SK-N-SH (cell line): Measurements from ENCODE around the gene PFKM. TPM values are rescaled to one million over a fixed set of nuclear protein-coding genes. Genes with fewer than 3 reads are reported as not detected.

Source experiments
- CTCF ChIA-PET: fragments of 300-600, 350-600 bp; formaldehyde crosslinking; extraction: SDS; loops from one replicate; lab custom pipeline; 2021; lab: Yijun Ruan, JAX
- POLR2A ChIA-PET: fragments of 350-600 bp; sonication (Branson Sonifier 250); formaldehyde crosslinking; extraction: SDS; loops from one replicate; lab custom pipeline; 2020; ENCODE audit warnings: antibody characterized with exemption, inconsistent platforms; lab: Yijun Ruan, JAX
- DNase-seq: peaks from one replicate; pipeline ENCODE4 v3.0.0; 2012
- H2AFZ ChIP-seq: fragments of 200-600 bp; sonication (generic); 2 replicates; pipeline ENCODE4 v1.8.1; 2016; ENCODE audit warnings: antibody characterized with exemption, mild to moderate bottlenecking, low read depth
- H3F3A ChIP-seq: fragments of 200-600 bp; sonication (generic); replicated peaks from 2 replicates; pipeline ENCODE3; 2016; ENCODE audit warnings: antibody characterized with exemption, mild to moderate bottlenecking; ENCODE audit not compliant: insufficient read depth
- H3K27ac ChIP-seq, 2 experiments: fragments of 200-500 bp in 1 of 2; fragments of 200-600 bp in 1 of 2; sonication (Bioruptor generic) in 1 of 2; sonication (generic), shearing (Covaris generic) in 1 of 2; 2 replicates each; pipeline versions ENCODE4 v1.5.1 to v1.6.1; 2014 to 2016; ENCODE audit warnings: low read depth in 2 of 2, inconsistent platforms in 1 of 2, low read length in 1 of 2, mild to moderate bottlenecking in 1 of 2, mixed read lengths in 1 of 2
- H3K27me3 ChIP-seq: fragments of 200-600 bp; sonication (generic), shearing (Covaris generic); 2 replicates; pipeline ENCODE4 v1.6.1; 2016; ENCODE audit warnings: mixed run types; ENCODE audit not compliant: insufficient read depth
- H3K36me3 ChIP-seq, 2 experiments: fragments of 200-500 bp in 1 of 2; fragments of 200-600 bp in 1 of 2; sonication (Bioruptor generic) in 1 of 2; sonication (generic) in 1 of 2; replicated peaks in 1 of 2; 2 replicates each; pipeline versions ENCODE3 to v1.5.1; 2014 to 2016; ENCODE audit warnings: low read length in 1 of 2, mild to moderate bottlenecking in 1 of 2; ENCODE audit not compliant: insufficient read depth in 2 of 2, control insufficient read depth in 1 of 2
- H3K4me1 ChIP-seq, 2 experiments: fragments of 200-500 bp in 1 of 2; fragments of 200-600 bp in 1 of 2; sonication (Bioruptor generic) in 1 of 2; sonication (generic), shearing (Covaris generic) in 1 of 2; 2 replicates each; pipeline versions ENCODE4 v1.5.1 to v1.6.1; 2014 to 2016; ENCODE audit warnings: low read depth in 1 of 2, low read length in 1 of 2, mixed run types in 1 of 2; ENCODE audit not compliant: insufficient read depth in 2 of 2, control insufficient read depth in 1 of 2
- H3K4me2 ChIP-seq: fragments of 200-600 bp; sonication (generic), shearing (Covaris generic); 2 replicates; pipeline ENCODE4 v1.6.1; 2017; ENCODE audit warnings: mixed run types
- H3K4me3 ChIP-seq, 2 experiments: fragments of 200-500 bp in 1 of 2; fragments of 200-600 bp in 1 of 2; sonication (Bioruptor generic) in 1 of 2; sonication (generic), shearing (Covaris generic) in 1 of 2; 2 replicates each; pipeline versions ENCODE4 v1.5.1 to v1.8.1; 2014 to 2016; ENCODE audit warnings: low read depth in 2 of 2, inconsistent platforms in 1 of 2, low read length in 1 of 2, mild to moderate bottlenecking in 1 of 2, mixed read lengths in 1 of 2, moderate library complexity in 1 of 2
- H3K79me2 ChIP-seq: fragments of 200-600 bp; sonication (generic); 2 replicates; pipeline ENCODE4 v1.8.1; 2017; ENCODE audit warnings: mild to moderate bottlenecking; ENCODE audit not compliant: insufficient read depth
- H3K9ac ChIP-seq: fragments of 200-600 bp; sonication (generic); 2 replicates; pipeline ENCODE4 v1.6.1; 2017; ENCODE audit warnings: mixed run types
- H3K9me2 ChIP-seq: fragments of 200-600 bp; sonication (generic); 2 replicates; pipeline ENCODE4 v1.6.1; 2017; ENCODE audit warnings: mixed run types
- H3K9me3 ChIP-seq: fragments of 200-600 bp; sonication (generic); 2 replicates; pipeline ENCODE4 v1.6.1; 2017; ENCODE audit warnings: mixed run types, mild to moderate bottlenecking, moderate library complexity
- H4K20me1 ChIP-seq: fragments of 200-600 bp; sonication (generic); 2 replicates; pipeline ENCODE4 v1.6.1; 2017; ENCODE audit warnings: mild to moderate bottlenecking, mixed run types; ENCODE audit not compliant: insufficient read depth
- CTCF ChIP-seq: fragments of 200-600 bp; sonication (generic); IDR thresholded peaks from 2 replicates; pipeline ENCODE4 v1.6.1; 2017; ENCODE audit warnings: antibody characterized with exemption, mild to moderate bottlenecking, moderate library complexity
- ELF1 ChIP-seq: IDR thresholded peaks from 2 replicates; pipeline ENCODE4 v1.4.0; 2012
- EP300 ChIP-seq, 2 experiments: IDR thresholded peaks; 2 replicates each; pipeline versions ENCODE4 v1.4.0 to v1.6.1; 2012; ENCODE audit warnings: borderline replicate concordance in 1 of 2, low read depth in 1 of 2, low read length in 1 of 2
- EZH2phosphoT487 ChIP-seq: fragments of 200-600 bp; sonication (generic); IDR thresholded peaks from 2 replicates; pipeline ENCODE4 v1.6.1; 2017; ENCODE audit warnings: low read depth, mixed run types, mild to moderate bottlenecking, antibody characterized with exemption, moderate library complexity, borderline replicate concordance
- FOSL2 ChIP-seq: IDR thresholded peaks from 2 replicates; pipeline ENCODE4 v1.4.0; 2012; ENCODE audit warnings: low read depth, mild to moderate bottlenecking, moderate library complexity, borderline replicate concordance
- FOXM1 ChIP-seq: IDR thresholded peaks from 2 replicates; pipeline ENCODE4 v1.4.0; 2012; ENCODE audit warnings: low read depth, mild to moderate bottlenecking
- GABPA ChIP-seq: IDR thresholded peaks from 2 replicates; pipeline ENCODE4 v1.4.0; 2012; ENCODE audit warnings: low read depth, mild to moderate bottlenecking
- GATA2 ChIP-seq: sonication (generic); formaldehyde crosslinking; IDR thresholded peaks from 2 replicates; pipeline ENCODE4 v1.5.0; 2020; ENCODE audit warnings: mild to moderate bottlenecking, missing genetic modification reagents
- JUND ChIP-seq: IDR thresholded peaks from 2 replicates; pipeline ENCODE4 v1.4.0; 2012
- MAX ChIP-seq: IDR thresholded peaks from 2 replicates; pipeline ENCODE4 v1.4.0; 2012; ENCODE audit warnings: low read depth
- MEF2A ChIP-seq: IDR thresholded peaks from 2 replicates; pipeline ENCODE4 v1.4.0; 2012; ENCODE audit warnings: low read depth, borderline replicate concordance
- MXI1 ChIP-seq: IDR thresholded peaks from 2 replicates; pipeline ENCODE4 v1.6.1; 2012; ENCODE audit warnings: mild to moderate bottlenecking, low read depth, low read length, improper control_type of control experiment
- NFIC ChIP-seq: IDR thresholded peaks from 2 replicates; pipeline ENCODE4 v1.4.0; 2012; ENCODE audit warnings: borderline replicate concordance
- RCOR1 ChIP-seq: fragments of 150-350 bp; IDR thresholded peaks from 2 replicates; pipeline ENCODE4 v1.6.1; 2017; ENCODE audit warnings: antibody characterized with exemption, low read length
- REST ChIP-seq: IDR thresholded peaks from 2 replicates; pipeline ENCODE4 v1.6.1; 2012; ENCODE audit warnings: mild to moderate bottlenecking, low read depth, low read length, moderate library complexity
- RXRA ChIP-seq: IDR thresholded peaks from 2 replicates; pipeline ENCODE4 v1.4.0; 2012; ENCODE audit warnings: low read depth, mild to moderate bottlenecking, borderline replicate concordance
- SMC3 ChIP-seq: IDR thresholded peaks from 2 replicates; pipeline ENCODE4 v1.6.1; 2012; ENCODE audit warnings: low read depth, low read length, improper control_type of control experiment
- TCF12 ChIP-seq: IDR thresholded peaks from 2 replicates; pipeline ENCODE4 v1.4.0; 2012
- USF2 ChIP-seq: fragments of 150-350 bp; IDR thresholded peaks from 2 replicates; pipeline ENCODE4 v1.6.1; 2017; ENCODE audit warnings: antibody characterized with exemption, low read length, low read depth, borderline replicate concordance
- ZBTB33 ChIP-seq: IDR thresholded peaks from 2 replicates; pipeline ENCODE4 v1.4.0; 2012; ENCODE audit warnings: low read depth, borderline replicate concordance
- WGBS: methylation state at CpG from one replicate; pipeline ENCODE4 v1.1.6; 2017; ENCODE audit warnings: low lambda C conversion rate; 5-methylcytosine and 5-hydroxymethylcytosine counted together
- polyA plus RNA-seq, 3 experiments: library from polyadenylated mRNA; depleted of rRNA; stranded (reverse); fragments of >200 nt; gene quantifications; 2 replicates each; pipeline ENCODE4 v1.2.3, GENCODE V29; 2012

PFKM gene
- polyA plus RNA-seq, 1 of the 3 experiments (the other 2 are of a cell fraction) = 85.0 TPM

- no peak overlapping the region for H3K27ac ChIP-seq
- no peaks in the 10 kb centered on the region for H3K9me2 ChIP-seq
- no peaks in the 10 kb centered on the region for H3K79me2 ChIP-seq
- no peak overlapping the region for H3K9ac ChIP-seq
- H3K9me3 ChIP-seq = 0 out of 2 replicates have a peak, but pooled peaks cover 6% of the 10 kb centered on the region
- CTCF ChIA-PET = interaction anchor here (0.8 to 1.5 kb wide), 3 partner anchors 16 to 537 kb away, joined by 3 to 4 read pairs (median 4); no protein-coding TSS in a partner anchor
- 89% methylated on average over 3 of the region's 3 CpGs for WGBS
- no peak overlapping the region for H3K4me3 ChIP-seq
- H4K20me1 ChIP-seq = no peaks in the 10 kb centered on the region
- H3K36me3 ChIP-seq = peaks cover 44 to 54% of the 10 kb centered on the region in 2 experiments
- no peaks in the 10 kb centered on the region for H3F3A ChIP-seq
- TF ChIP-seq FOXM1 = no peak
- TF ChIP-seq ELF1 = no peak
- no peak for TF ChIP-seq GATA2 (CRISPR knock-in tag)
- no peak for TF ChIP-seq FOSL2
- no peak for TF ChIP-seq RXRA
- TF ChIP-seq CTCF = no peak
- no peak for TF ChIP-seq JUND
- no peak for TF ChIP-seq TCF12
- no peak for TF ChIP-seq EZH2phosphoT487
- no peak for TF ChIP-seq MXI1
- no peak for TF ChIP-seq MAX
- no peak for TF ChIP-seq REST
- no peak for TF ChIP-seq NFIC
- TF ChIP-seq MEF2A = no peak
- no peak for TF ChIP-seq RCOR1
- no peak for TF ChIP-seq GABPA
- no peak for TF ChIP-seq EP300 (IDR thresholded peaks at IDR 0.05; ENCODE audit: borderline replicate concordance in 1 of 2, low read depth in 1 of 2, low read length in 1 of 2)
- TF ChIP-seq ZBTB33 = no peak
- TF ChIP-seq USF2 = no peak
- TF ChIP-seq SMC3 = no peak
- DNase-seq = no peak
- no peak overlapping the region for H3K4me2 ChIP-seq
- no peak overlapping the region for H2AFZ ChIP-seq
- H3K27me3 ChIP-seq = no peaks in the 10 kb centered on the region
- no peaks in the 10 kb centered on the region for H3K4me1 ChIP-seq
- POLR2A ChIA-PET = no interaction called here
Measured at GRCh38 chr12:48080821-48081220, 38.3 kb upstream of the PFKM start.
